ENCODE measurements around the gene NELFB. TPM values are rescaled to one million over a fixed set of nuclear protein-coding genes. Genes with fewer than 3 reads are reported as not detected.
A peak's percentile ranks its signal among the peaks of the same experiment; 100 is the strongest.

Gene NELFB
- total and polyA plus RNA-seq, 10 donors: 26.6 to 49.7 (median 38.7) TPM

- intact Hi-C loops (cut with DNase I; ENCODE audit: low total_unique reads): no loop called here
- TF ChIP-seq POLR2AphosphoS5 (IDR thresholded peaks at IDR 0.05): peak; percentile 28 to 59 (median 40)
- TF ChIP-seq POLR2A (IDR thresholded peaks at IDR 0.05): no peak
- TF ChIP-seq CTCF (IDR thresholded peaks at IDR 0.05 in 8 of 11, conservative IDR thresholded peaks at IDR 0.05 in 3 of 11): peak; percentile 86 to 98 (median 94)
- no peak within 1 kb of the TSS for H3K27ac ChIP-seq
- no peaks in the 10 kb centered on the region for H3K36me3 ChIP-seq
- no peaks in the 10 kb centered on the region for H3K9me3 ChIP-seq
- peaks cover 0 to 62% (median 28%) of the 10 kb centered on the region in 7 donors for H3K27me3 ChIP-seq (replicated peaks in 1 of 7)
- peaks cover 5 to 36% (median 25%) of the 10 kb centered on the region in 6 donors for H3K4me1 ChIP-seq
- H3K4me3 ChIP-seq: no peak within 1 kb of the TSS
- DNase-seq: peak; percentile 94
- 35 to 69% (median 47%) methylated on average over 13 to 25 of the region's 25 CpGs for WGBS, 5 donors
These were observed 27.9 kb upstream of the NELFB start, which contains the start of gene RNF224 for GRCh38 chr9:137227054-137227852. RNF224 (plus strand) TSS chr9:137227502; CDS start chr9:137228336, 834 bp downstream.

- WGBS, 5 donors: 38 to 47% (median 46%) methylated on average over 7 to 18 of the region's 18 CpGs
- peaks cover 0 to 62% (median 30%) of the 10 kb centered on the region in 7 donors for H3K27me3 ChIP-seq (replicated peaks in 1 of 7)
These were observed 27.1 kb upstream of the NELFB start for GRCh38 chr9:137227853-137228505.

GRCh38 chr9:137228506-137228967 is 26.6 kb upstream of the NELFB start:
- peaks cover 0 to 25% (median 16%) of the 10 kb centered on the region in 6 donors for H3K4me1 ChIP-seq
- H3K36me3 ChIP-seq: no peaks in the 10 kb centered on the region
- H3K4me3 ChIP-seq: no peak overlapping the region
- H3K27me3 ChIP-seq (replicated peaks in 1 of 7): peaks cover 0 to 68% (median 34%) of the 10 kb centered on the region in 7 donors
- WGBS, 5 donors: 47 to 75% (median 71%) methylated on average over 5 to 29 of the region's 29 CpGs
- peak in 1 of 3 donors; percentile 3 for TF ChIP-seq POLR2AphosphoS5 (IDR thresholded peaks at IDR 0.05)
- no peak for TF ChIP-seq CTCF (IDR thresholded peaks at IDR 0.05 in 8 of 11, conservative IDR thresholded peaks at IDR 0.05 in 3 of 11)
- H3K27ac ChIP-seq: no peak overlapping the region
- no peaks in the 10 kb centered on the region for H3K9me3 ChIP-seq
- no peak for DNase-seq
- intact Hi-C loops (cut with DNase I; ENCODE audit: low total_unique reads): no loop called here

More at GRCh38 chr9:137227853-137228505, 27.1 kb upstream of the NELFB start:
- Histone ChIP-seq H3K4me3 (no peak overlapping the region), H3K27ac (no peak overlapping the region), H3K36me3 (no peaks in the 10 kb centered on the region), H3K9me3 (no peaks in the 10 kb centered on the region), H3K4me1 (peaks cover under 1 to 29% (median 18%) of the 10 kb centered on the region in 6 donors)
- no peak for DNase-seq
- intact Hi-C loops (cut with DNase I; ENCODE audit: low total_unique reads): no loop called here
- TF ChIP-seq POLR2AphosphoS5 (IDR thresholded peaks at IDR 0.05) (peak in 1 of 3 donors; percentile 5), CTCF (IDR thresholded peaks at IDR 0.05 in 8 of 11, conservative IDR thresholded peaks at IDR 0.05 in 3 of 11) (no peak)

Data from spleen (tissue), 11 donors.